T1000 (cell line): Measurements from ENCODE around the gene PLCB4.
A peak's percentile ranks its signal among the peaks of the same experiment; 100 is the strongest.

Source experiments
- DNase-seq: peaks from one replicate; lab custom pipeline; 2025; ENCODE audit warnings: mixed read lengths; lab: John Stamatoyannopoulos, UW

PLCB4 gene

DNA sequence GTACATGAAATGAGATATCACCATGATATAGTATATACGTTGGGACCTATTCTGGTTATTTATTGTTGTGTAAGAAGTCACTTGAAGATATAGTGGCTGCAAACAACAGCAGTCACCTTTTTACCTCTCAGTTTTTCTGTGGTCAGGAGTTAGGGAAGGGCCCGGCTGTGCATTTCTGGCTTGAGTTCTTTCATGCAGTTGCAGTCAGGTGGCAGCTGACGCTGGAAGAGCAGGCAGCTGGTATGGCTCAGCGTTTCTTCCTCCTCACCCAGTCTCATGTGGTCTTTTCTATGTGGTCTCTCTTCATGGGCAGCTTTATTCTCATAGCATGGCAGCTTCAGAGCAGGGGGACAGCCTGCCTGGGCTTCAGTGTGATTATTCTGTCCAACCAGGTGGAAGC, 154.4 kb downstream of the PLCB4 start:
- DNase-seq: no peak

DNA sequence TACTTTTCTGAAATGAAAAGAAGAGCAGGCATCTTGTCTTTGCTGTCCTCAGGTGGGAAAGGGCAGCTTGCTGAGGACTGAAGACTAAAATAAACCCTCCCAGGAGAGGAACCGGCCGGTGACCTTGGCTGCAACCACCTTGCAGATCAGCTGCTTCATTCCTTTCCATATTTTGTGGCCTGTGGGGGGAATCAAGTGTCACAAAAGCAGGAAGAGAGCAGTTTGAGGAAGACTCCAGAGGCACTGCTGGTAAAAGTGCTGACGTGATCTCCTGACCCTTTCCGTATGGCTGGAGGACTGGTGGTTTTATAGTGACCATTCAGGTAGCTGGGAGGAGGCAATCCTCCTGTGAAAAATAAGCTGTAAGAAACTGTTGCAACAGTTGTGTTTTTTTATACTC, 157.0 kb downstream of the PLCB4 start:
- DNase-seq: no peak

DNA sequence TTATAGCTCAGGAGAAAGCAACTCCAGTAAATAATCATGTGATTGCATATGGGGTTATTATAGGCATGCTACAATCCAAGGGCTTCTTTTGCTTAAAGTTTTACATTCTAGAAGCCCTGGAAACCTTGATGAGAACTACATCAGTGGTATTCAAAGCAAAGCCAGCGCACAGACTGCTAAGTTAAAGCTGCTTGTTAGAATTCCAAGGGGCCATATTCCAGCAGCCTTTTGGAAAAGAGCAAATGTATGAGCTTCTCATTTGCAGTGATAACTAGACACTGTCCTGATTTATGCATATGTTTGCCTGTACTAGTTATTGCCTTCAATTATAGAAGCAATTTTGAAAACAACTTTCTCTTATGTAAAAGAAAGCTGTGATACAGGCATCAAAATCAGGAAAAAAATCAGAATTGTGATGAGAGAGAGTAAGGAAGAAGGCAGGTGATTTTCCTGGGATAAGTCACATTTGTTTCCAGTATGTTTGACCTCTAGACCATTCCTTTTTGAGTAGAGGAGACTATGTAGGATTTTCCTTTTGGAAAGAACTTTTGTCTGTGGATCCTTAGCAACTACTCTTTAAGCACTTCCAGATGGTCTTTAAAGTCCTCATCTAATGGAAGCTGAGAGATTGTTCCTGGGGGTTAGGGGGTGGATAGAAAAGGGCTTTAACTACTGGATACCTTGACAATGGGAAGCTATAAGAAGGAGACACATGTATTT, 159.2 kb downstream of the PLCB4 start:
- DNase-seq: no peak

DNA sequence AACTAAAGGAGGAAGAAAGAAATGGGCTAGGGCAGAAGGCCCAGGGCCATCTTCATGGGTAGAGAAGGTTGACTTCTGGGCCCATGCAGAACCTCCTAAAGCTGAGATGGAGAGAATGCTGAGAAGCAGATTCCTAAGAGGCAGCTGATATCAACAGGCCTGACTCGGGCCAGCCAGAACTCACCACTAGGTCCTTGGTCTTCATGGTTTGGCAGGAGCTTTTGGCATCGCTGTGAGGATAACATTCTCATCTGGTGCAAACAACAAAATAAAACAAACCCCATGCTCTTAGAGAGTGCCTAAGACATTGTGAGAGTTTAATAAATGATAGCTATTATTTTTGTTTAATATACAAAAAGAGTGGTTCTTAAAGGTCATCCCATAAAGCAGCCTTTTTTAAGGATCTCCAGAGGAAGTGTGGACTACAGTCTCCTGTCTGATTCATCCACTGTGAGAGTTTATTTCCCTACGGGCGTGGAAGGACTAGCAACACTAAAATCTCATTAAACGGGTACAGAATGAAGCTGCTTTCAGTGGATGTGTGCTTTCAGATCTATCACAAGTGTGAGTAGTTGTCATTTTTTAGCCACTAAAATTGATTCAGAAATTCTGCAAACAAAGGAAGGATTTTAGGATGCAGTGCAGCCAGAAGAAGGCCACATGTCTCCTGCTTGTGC, 160.0 kb downstream of the PLCB4 start:
- DNase-seq: no peak

DNA sequence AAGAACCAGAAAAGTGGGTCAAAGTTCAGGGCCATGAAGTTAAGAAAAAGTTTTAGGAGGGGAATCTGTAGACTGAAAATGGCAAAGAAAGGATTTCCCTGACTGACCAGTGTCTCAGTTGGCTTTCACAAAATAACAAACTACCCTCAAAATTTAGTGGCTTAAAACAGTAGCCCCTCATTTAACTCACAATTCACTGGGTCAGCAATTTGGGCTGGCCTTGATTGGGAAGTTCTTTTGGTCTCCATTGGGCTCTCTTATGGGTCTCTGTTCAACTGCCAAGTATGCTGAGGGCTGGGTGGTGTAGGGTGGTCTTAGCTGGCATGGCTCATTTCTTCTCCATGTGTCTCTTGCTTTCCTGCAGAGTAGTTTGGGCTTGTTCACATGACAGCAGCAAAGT, 161.5 kb downstream of the PLCB4 start:
- no peak for DNase-seq

DNA sequence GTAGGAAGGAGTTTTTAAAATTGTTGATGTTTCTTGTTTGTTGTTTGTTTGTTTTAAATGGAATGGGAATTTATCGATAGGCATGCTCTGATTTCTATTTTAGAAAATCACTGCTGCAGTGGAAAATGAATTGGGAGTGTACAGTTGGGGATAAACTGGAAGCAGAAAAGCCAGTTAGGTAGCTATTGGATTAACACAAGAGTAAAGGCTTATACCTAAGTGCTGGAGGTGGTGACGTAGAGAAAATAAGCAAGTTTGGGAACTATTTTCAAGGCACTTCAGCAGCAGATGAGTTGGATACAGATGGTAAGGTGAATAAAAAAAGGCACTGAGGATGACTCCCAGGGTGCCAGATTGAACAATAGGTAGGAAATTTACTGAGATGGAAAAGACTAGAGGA, 164.9 kb downstream of the PLCB4 start:
- DNase-seq: no peak

DNA sequence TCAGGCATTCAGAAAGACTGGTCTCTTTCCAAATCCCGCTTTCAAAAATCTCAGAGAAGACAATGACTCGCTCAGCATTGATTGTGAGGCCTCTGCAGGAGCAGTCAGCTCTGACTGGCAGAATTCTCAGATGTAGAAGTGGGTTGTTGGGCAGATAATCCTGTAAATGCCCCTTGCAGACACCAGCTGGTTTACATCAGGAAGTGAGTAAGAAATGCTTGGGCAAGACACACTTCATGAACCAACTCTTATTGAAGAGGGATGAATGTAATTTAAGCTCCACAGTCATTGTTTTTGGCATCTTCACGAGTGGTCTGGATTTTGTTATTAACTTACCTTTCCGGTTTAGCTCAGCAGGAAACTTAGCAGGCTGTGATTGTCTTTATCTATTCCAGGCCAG, 166.6 kb downstream of the PLCB4 start:
- peak; percentile 29 for DNase-seq

DNA sequence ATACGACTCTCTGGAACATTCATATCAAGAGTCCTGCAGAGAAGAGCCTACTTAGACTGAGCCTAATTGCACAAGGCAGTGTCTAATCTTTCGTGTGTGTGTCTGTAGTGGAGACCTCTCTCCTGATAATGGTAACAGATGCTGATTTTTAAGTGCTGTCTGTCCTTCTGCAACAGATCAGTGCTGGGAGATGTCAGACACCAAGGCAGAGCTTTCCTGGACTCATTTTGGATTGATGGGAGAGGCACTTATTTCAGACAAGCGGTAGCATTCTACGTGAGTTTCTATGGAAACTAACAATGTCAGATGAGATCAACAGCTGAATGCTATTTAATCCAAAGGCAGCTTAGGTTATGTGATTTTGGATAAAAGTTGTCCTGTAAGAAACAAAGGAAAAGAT, 167.6 kb downstream of the PLCB4 start:
- DNase-seq: no peak

DNA sequence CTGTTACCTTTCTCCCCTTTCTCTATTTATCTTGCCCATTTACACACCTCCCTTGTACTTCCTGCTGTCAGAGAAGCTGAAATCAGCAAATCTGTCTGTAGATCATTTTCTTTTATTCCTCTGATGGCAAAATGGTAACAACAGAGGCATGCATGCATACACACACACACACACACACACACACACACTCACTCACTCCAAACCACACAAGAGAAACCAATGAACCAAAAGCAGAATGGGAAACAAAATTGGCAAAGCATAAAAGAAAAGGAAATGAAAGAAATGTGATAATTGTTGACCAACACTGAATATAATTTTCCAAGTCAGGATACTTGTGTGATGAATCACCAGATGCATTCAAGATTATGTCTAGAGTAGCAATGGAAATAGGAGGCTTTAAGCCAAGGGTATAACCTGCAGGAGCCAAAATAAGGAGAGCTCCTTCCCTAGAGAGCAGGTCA, 172.4 kb downstream of the PLCB4 start:
- DNase-seq: no peak

DNA sequence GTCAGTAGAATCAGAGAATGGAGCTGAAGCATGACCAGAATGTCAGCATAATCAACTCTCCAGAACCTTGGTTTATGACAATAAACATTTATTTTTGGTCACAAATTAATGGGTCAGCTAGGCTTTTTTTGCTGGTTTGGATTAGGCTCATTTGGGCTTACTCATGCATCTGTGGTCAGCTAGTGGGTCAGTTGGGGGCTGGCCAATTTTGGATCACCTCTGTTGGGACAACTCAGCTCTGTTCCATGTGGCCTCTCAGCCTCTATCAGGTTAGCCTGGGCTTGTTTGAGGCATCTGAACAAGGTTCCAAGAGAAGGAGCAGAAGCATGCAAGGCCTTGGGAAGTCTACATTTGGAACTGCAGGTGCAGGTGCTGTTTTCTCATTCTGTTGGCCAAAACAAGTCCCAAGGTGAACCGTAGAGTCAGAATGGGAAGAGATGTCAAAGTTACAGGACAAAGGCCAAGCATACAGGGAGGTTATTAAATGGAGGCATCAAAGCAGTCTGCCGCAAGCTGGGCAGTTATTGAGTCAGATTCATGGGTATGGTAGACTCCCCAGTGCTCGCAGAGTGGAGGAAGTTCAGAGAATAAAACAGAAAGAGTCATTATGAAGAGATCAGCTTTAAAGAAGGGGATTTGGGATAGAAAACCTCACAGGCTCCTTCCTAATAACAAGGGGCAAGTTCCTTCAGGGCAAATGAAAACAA, 173.0 kb downstream of the PLCB4 start:
- DNase-seq: peak; percentile 39

DNA sequence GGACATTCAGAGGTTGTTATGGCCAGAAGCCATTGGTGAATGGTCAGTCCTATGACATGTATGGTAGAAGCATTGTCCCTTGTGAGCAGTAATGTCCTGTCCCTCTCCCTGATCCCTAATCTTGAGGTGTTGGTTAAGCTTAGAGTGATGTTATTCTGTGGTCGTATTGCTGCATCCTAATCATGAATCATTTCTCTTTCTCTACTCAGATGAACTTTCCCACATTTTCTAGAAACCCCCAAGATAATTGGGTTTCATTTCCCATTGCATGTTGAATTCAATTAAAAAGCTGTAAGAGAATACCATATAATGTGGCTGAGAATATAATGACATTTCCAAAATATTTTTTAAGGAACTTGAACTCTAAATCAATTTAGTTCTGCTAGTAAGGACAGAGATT, 175.1 kb downstream of the PLCB4 start:
- DNase-seq: no peak

DNA sequence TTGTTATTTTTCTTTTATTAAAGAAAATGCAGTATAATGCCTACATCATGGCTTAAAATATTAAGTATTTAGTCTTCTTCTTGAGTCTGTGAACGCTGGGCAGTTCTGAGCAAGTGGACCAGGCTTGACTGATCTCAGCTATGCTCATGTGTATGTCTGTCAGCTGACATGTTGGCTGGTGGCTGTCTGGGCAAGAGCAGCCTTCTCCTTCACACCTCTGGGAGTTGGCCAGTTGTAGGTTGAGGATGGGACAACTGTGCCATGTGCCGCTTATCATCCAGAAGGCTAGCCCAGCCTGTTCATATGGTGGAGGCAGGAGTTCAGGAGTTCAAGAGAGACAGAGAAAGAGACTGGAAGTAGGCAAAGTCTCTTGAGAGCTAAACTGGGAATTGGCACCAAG, 175.9 kb downstream of the PLCB4 start:
- no peak for DNase-seq

DNA sequence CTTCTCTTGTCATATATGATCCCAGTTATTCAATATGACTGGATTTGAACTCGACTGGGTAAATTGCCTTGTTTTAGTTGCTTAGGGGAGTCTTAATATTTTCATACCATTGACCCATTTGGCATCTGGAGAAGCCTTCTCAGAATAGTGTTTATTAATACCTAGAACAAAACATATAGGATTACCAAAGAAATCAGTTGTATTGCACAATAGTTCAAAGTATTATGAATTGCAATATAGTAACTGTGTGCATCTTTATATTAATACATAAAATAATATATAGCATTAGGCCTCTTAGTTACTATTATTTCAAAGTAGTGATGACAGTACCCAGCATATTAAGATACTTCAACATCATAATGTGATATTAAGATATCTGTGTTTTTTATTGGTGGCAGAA, 177.8 kb downstream of the PLCB4 start:
- DNase-seq: no peak

DNA sequence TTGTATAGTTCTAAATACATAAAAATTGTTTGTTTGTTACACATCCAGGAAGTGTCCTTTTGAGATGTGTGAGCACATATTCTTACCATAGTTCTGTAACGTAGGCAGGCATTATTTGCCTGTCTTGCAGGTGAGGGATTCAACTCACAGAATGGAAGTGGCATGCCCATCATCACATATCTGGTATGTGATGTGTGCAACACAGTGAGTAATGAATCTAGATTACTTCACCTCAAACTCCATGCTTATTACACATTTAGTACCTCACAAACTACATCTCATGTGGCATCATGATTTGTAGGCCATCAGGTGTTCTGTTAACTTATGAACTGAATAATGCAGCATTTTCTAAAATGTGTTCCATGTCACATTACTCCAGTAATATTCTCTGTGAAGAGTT, 181.6 kb downstream of the PLCB4 start:
- DNase-seq: no peak

DNA sequence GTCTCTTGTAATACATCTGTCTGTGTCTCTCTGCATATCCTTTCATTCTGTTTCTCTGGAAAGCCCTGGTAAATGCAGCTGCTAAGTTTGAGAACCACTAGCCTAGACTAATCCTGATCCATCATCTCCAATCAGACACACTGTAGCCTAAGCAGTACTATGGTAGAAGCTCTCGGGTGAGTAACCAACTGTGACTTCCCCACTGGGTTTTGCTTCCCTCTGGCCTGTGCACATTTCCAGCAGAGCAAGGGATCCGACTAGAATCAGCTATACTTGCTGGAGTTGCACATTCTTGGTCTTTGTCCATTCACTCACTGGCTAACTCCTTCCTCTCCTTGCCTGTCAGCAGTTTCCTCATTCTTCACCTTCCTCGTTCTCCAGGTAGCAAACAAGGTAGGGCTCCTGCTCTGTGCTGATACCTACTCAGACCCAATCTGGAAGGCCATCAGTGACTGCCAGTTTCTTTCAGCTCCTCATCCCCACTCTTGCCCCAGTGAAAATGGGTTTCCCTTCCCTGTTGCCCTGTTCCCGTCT, 184.2 kb downstream of the PLCB4 start:
- no peak for DNase-seq

DNA sequence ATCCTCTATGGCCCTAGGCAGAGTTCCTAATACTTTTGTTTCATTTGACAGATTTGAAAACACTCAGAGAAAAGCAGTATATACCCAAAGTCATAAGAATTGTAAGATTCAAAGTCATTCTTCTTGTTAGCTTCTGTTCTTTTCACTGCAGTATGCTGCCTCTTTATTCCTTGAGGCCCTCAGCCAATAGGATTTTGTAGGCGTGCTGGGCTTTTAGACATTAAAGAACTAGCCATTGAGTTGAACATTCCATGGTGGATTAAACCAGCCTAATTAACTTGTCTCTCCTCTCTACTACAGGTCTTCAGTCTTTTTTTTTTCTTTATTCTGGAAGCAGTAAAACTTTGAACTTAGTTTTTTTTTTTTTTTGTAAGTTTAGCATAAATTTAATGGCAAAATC, 186.3 kb downstream of the PLCB4 start:
- no peak for DNase-seq

DNA sequence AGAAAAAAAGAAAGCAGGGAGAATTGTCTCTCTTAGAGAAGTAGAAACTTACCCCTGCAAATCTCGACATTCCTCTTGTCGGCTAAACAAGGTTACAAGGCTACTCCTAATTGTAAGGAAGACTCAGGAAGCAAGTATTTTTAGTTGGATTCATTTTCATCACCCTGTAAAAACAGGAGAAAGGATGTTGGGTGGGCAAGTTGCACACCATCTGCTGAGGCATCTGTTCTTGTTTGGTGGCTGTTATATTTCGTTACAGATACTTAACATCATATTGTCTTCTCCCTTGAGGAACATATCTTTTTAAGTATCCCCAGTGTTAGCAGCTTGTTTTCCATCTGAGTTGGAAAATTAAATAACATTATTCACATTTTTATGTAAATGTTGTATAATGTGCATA, 187.5 kb downstream of the PLCB4 start:
- no peak for DNase-seq

DNA sequence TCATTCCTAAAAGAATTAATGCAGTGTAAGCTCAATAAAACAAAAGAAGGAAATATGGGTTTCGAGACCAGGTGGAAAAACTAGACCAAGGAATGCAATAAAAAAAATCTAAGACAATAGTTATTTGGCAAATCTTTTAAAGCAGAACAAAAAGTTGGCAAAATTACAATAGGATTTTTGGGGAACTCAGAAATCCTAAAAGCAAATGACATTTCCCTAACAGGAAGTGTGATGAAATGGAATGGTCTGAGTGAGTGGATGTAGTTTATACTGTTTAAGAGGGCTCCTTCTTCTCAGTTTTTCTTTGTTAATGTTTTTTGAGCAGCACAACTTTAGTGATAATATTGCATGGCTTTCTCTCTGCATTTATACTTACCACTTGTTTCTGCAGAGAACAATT, 190.0 kb downstream of the PLCB4 start:
- DNase-seq: no peak

DNA sequence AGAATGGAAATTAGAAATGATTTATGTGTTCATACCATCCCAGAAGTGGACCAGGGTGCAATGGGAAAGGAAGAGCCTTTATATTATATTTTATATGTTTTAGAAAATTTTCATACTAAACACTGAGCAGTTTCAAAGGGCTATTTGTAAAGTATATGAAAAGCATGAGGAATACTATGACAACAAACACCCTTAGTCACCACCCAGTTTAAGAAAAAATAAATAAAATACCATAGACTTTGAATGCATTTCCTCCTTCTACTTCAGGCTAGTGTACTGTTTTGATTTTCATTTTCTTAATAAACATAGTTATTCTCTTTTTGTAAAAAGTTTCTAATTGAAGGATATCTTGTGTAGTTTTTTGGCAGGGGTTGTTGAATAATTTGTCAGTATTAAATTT, 191.1 kb downstream of the PLCB4 start:
- DNase-seq: no peak

DNA sequence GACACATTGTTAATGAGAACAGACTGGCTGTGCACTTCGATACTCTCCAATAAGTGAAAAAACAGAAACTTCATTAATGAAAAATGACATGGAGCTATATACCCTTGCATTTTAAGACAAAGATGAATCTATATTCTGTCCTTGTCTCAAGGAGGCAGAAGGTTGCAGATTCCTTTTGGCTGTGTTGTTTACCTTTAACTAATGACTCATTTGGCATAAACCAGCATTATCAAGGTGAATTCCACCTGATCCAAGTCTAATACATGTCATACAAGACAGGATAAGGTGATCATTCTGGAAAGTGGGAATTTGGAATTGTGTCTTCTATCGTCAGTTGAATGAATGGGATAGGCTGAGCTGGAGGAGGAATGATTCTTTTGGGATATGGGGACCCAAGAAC, 192.9 kb downstream of the PLCB4 start:
- DNase-seq: no peak

DNA sequence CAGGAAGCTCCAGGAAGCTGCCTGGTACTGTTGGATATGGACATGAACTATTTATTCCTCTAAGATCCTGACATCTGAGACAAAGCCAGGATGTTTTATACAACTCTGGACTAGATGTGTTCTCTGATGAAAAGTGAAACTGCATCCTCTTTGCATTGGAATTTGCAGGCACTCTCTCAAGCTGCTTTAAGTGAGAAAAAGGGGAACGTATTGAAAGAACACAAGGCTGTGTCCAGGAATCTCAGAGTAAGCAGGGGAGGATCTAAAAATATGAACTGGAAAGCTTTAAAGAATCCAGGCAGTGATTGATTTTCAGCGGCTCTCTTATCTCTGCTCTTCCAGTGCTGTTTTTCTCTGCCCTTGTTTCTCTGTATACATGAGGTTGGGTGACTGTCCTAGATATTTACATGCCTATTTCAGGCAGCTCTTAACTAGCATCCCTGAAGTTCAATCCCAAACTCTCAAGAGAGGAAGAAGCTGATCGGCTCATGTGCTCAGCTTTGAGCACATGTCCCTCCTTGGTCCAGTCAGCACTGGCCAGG, 193.8 kb downstream of the PLCB4 start:
- no peak for DNase-seq

DNA sequence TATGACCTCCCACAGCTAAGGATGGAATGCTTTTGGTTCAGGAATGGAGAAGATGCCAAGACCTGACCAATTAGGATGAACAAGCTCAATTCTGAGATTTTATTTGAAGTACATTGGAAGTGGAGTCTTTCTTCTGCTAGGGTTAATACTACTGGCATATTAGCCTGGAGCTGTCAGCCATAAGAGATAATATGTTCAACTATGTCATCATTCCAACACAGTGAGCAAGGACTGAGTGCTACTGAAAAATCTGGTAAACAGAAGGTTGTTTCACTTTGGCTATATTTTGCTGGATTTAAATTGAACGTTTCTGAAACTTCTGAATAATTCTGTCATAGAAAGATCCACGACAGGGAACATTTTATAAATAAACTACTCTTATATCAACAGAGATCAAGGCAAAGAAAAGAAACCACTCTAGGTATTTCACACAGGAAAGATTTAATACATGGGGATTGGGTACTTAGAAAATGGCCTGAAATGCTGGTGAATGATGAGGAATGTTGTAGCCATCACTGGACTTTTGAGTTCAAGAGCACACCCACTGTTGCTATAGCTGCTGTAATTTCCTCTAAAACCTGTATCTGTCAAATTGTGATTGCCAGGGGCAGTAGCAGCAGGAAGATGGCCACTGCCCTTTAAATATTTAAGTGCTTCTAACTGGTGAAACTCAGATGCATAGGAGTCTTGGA, 200.5 kb downstream of the PLCB4 start:
- no peak for DNase-seq
